CD4-positive, alpha-beta memory T cell (primary cell): Measurements from ENCODE around the gene ZMIZ2. TPM values are rescaled to one million over a fixed set of nuclear protein-coding genes. Genes with fewer than 3 reads are reported as not detected.
"Not testable (repeated sequence)": the region's sequence is repeated elsewhere in the genome, so short reads cannot be mapped to it uniquely, and the experiment has no call there.

Experiments used
- CTCF ChIA-PET: fragments of 350-600 bp; sonication (Branson Sonifier 250); formaldehyde crosslinking; loops from one replicate; lab custom pipeline; 2021; ENCODE audit warnings: inconsistent platforms; ENCODE audit not compliant: partially characterized antibody; lab: Charles Lee
- POLR2A ChIA-PET: fragments of 350-600 bp; sonication (Branson Sonifier 250); formaldehyde crosslinking; loops from one replicate; lab custom pipeline; 2021; ENCODE audit not compliant: partially characterized antibody; lab: Charles Lee
- DNase-seq, 5 donors: peaks; one replicate each; pipeline versions ENCODE4 v3.0.0 to v3.0.0-alpha.2; 2020 to 2022; ENCODE audit warnings: mixed read lengths in 1 of 5
- H3K27ac ChIP-seq: one replicate; pipeline ENCODE4 v1.7.0; 2013; ENCODE audit warnings: low read depth, low read length
- H3K27me3 ChIP-seq: 2 replicates; pipeline ENCODE4 v1.7.0; 2013; ENCODE audit warnings: mild to moderate bottlenecking, low read length, moderate library complexity; ENCODE audit not compliant: insufficient read depth
- H3K36me3 ChIP-seq: 2 replicates; pipeline ENCODE4 v1.7.0; 2013; ENCODE audit warnings: mild to moderate bottlenecking, low read length, moderate library complexity; ENCODE audit not compliant: insufficient read depth
- H3K4me1 ChIP-seq: 2 replicates; pipeline ENCODE4 v1.7.0; 2013; ENCODE audit warnings: mild to moderate bottlenecking, low read length, moderate library complexity; ENCODE audit not compliant: insufficient read depth
- H3K4me3 ChIP-seq, 2 donors: one replicate each; pipeline ENCODE4 v1.7.0; 2013; ENCODE audit warnings: low read length in 2 of 2, mild to moderate bottlenecking in 1 of 2
- H3K9me3 ChIP-seq, 2 donors: one replicate each; pipeline ENCODE4 v1.7.0; 2013; ENCODE audit warnings: low read length in 2 of 2, control low read depth in 1 of 2; ENCODE audit not compliant: control insufficient read depth in 1 of 2
- H3K27ac Mint-ChIP-seq, 7 donors: one replicate each; pipeline ENCODE4 v1.8.0; 2020 to 2021; ENCODE audit warnings: mixed read lengths in 7 of 7, mild to moderate bottlenecking in 6 of 7, inconsistent platforms in 3 of 7, moderate library complexity in 3 of 7
- H3K27me3 Mint-ChIP-seq, 2 donors: one replicate each; pipeline ENCODE4 v1.8.0; 2020 to 2021; ENCODE audit warnings: mixed read lengths in 2 of 2
- H3K36me3 Mint-ChIP-seq, 2 donors: one replicate each; pipeline ENCODE4 v1.8.0; 2020 to 2021; ENCODE audit warnings: mixed read lengths in 2 of 2, inconsistent platforms in 1 of 2, mild to moderate bottlenecking in 1 of 2
- H3K4me1 Mint-ChIP-seq, 4 donors: one replicate each; pipeline ENCODE4 v1.8.0; 2020 to 2021; ENCODE audit warnings: mixed read lengths in 4 of 4, mild to moderate bottlenecking in 1 of 4
- H3K4me3 Mint-ChIP-seq, 8 donors: one replicate each; pipeline ENCODE4 v1.8.0; 2020 to 2021; ENCODE audit warnings: mixed read lengths in 8 of 8, mild to moderate bottlenecking in 7 of 8, moderate library complexity in 6 of 8, inconsistent platforms in 3 of 8
- H3K9me3 Mint-ChIP-seq, 8 donors: one replicate each; pipeline ENCODE4 v1.8.0; 2020 to 2021; ENCODE audit warnings: mixed read lengths in 8 of 8, mild to moderate bottlenecking in 5 of 8, inconsistent platforms in 3 of 8, moderate library complexity in 1 of 8
- intact Hi-C: fragments of 100-400 bp; cut with micrococcal nuclease; formaldehyde crosslinking; loops from one replicate; pipeline ENCODE4 v1.15.1; 2023
- polyA plus RNA-seq, 2 donors: library from polyadenylated mRNA; unstranded; fragments of 300-500 nt; fragmentation: Illumina TruSeq; gene quantifications; one replicate each; pipeline ENCODE4 v1.2.3, GENCODE V29; 2021
- total RNA-seq, 2 experiments: library from RNA; stranded (reverse); gene quantifications; one replicate each; pipeline ENCODE4 v1.2.3, GENCODE V29; 2021

The ZMIZ2 gene
- total and polyA plus RNA-seq, 4 experiments from 2014 or later: 1.1 to 170 (median 90.3) TPM

DNA sequence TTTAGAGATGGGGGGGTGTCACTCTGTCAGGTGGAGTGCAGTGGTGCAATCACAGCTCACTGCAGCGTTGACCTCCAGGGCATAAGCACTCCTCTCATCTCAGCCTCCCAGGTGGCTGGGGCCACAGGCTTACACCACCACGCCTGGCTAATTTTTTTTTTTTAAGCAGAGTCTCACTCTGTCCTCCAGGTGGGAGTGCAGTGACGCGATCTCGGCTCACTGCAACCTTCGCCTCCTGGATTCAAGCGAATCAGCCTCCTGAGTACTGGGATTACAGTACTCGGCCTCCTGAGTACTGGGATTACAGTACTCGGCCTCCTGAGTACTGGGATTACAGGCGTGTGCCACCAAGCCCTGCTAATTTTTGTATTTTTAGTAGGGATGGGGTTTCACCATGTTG is 24.2 kb downstream of the ZMIZ2 start:
- intact Hi-C loops: no loop called here
- Histone ChIP-seq H3K9me3 (no peaks in the 10 kb centered on the region), H3K27ac (no peak overlapping the region), H3K27me3 (no peaks in the 10 kb centered on the region), H3K4me3 (no peak overlapping the region), H3K36me3 (no peaks in the 10 kb centered on the region), H3K4me1 (peaks cover 37% of the 10 kb centered on the region)
- peaks cover 17 to 45% (median 34%) of the 10 kb centered on the region in 4 donors for H3K4me1 Mint-ChIP-seq
- peaks cover 5 to 11% of the 10 kb centered on the region in 2 donors for H3K36me3 Mint-ChIP-seq
- POLR2A ChIA-PET: interaction anchor here (0.6 to 1.6 kb wide), 4 partner anchors 22 to 322 kb away, joined by 3 to 4 read pairs (median 3); no protein-coding TSS in a partner anchor
- no peak for DNase-seq
- no peaks in the 10 kb centered on the region for H3K27me3 Mint-ChIP-seq
- H3K4me3 Mint-ChIP-seq: no peak overlapping the region
- CTCF ChIA-PET: interaction anchor here (1.9 kb wide), 1 partner anchor 25 kb away, joined by 4 read pairs; no protein-coding TSS in a partner anchor
- no peaks in the 10 kb centered on the region for H3K9me3 Mint-ChIP-seq
- H3K27ac Mint-ChIP-seq: no peak overlapping the region

DNA sequence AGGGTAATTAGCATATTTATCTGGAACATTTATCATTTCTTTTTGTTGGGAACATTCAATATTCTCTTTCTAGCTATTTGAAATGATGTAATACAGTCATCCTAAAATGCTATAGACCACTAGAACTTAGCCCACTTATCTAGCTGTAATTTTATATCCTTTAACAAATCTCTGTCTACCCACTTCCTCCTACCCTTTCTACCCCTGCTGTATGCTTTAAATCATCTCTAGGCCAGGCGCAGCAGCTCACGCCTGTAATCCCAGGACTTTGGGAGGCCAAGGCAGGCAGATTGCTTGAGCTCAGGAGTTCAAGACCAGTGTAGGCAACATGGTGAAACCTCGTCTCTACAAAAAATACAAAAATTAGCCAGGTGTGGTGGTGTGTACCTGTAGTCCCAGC is 25.8 kb downstream of the ZMIZ2 start:
- H3K9me3 Mint-ChIP-seq, H3K36me3 ChIP-seq, DNase-seq, H3K36me3 Mint-ChIP-seq, H3K4me3 ChIP-seq, H3K27ac ChIP-seq, intact Hi-C loops, H3K4me3 Mint-ChIP-seq, H3K27me3 Mint-ChIP-seq, H3K9me3 ChIP-seq, H3K27me3 ChIP-seq: not testable (repeated sequence)
- ChIA-PET POLR2A (interaction anchor here (1.1 kb wide), 1 partner anchor 74 kb away, joined by 4 read pairs; the partner anchor contains the start of gene H2AZ2), CTCF (interaction anchor here (0.8 to 1.1 kb wide), 2 partner anchors 9 to 209 kb away, joined by 3 read pairs; no protein-coding TSS in a partner anchor)
- Mint-ChIP-seq H3K27ac (peak overlapping the region in 2 of 7 donors; percentile 36 to 48), H3K4me1 (peaks cover 14 to 29% (median 22%) of the 10 kb centered on the region in 4 donors)
- H3K4me1 ChIP-seq: peaks cover 21% of the 10 kb centered on the region

DNA sequence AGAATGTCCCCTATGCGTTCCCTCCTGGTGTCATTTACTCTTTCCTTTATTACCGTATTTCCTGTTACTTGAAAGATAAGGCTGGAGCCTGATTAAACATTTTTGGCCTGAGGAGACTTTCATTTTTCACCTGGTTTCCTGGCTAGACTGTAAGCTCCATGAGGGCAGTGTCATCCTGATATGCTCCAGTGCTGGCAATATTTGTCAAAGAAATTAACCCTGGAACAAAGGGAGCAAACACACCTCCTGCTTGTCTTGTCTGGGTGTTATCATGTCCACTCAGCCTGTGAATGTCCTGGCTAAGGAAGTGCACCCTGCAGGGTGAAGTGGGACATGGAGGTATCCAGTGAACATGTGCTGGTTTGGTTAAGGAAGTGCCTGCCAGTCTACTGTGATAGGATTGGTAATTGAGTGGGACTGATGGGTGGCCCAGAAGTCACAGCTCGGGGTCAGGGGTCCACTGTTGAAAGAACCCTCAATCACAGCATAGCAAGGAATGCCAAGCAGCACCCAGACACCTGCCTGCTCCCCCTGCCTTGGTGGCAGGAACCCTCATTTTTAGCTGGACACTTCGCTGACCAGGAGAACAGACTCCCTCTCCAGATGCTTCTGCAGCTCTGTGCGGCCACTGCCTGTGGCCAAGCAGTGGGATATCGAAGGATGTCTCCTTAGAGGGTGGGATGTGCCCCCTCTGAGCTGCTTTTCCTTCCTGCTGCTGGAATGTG is 26.9 kb downstream of the ZMIZ2 start:
- Mint-ChIP-seq H3K4me1 (peaks cover 5 to 18% (median 12%) of the 10 kb centered on the region in 4 donors), H3K4me3 (no peak overlapping the region), H3K9me3 (no peaks in the 10 kb centered on the region), H3K36me3 (no peaks in the 10 kb centered on the region), H3K27me3 (no peaks in the 10 kb centered on the region), H3K27ac (peak overlapping the region in 3 of 7 donors; percentile 53 to 64 (median 61))
- Histone ChIP-seq H3K27ac (no peak overlapping the region), H3K27me3 (no peaks in the 10 kb centered on the region), H3K9me3 (no peaks in the 10 kb centered on the region), H3K36me3 (no peaks in the 10 kb centered on the region), H3K4me3 (no peak overlapping the region), H3K4me1 (peaks cover 10% of the 10 kb centered on the region)
- CTCF ChIA-PET: interaction anchor here (1.0 kb wide), 1 partner anchor 25 kb away, joined by 3 read pairs; no protein-coding TSS in a partner anchor
- POLR2A ChIA-PET: no interaction called here
- intact Hi-C loops: no loop called here
- no peak for DNase-seq

DNA sequence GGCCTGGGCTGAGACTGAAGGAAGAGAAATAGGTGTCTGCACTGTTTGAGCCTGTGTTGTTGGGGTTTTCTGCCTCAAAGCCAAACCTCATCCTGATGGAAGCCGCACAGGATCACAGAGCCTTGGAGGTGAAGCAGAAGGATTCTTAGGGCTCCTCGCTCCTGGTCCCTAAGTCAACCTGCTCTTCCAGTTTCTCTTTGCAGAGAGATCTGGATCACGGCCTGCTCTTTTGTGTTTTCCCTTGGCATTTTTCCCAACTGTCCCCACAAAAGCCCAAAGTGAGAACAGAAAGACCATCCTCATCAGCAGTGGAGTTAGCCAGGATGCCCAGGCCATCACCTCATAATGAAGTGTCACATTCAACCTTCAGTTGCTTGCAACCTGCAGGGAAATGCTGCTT is 27.6 kb downstream of the ZMIZ2 start:
- no peaks in the 10 kb centered on the region for H3K36me3 ChIP-seq
- H3K9me3 Mint-ChIP-seq: no peaks in the 10 kb centered on the region
- peaks cover 2 to 11% (median 7%) of the 10 kb centered on the region in 4 donors for H3K4me1 Mint-ChIP-seq
- no peak overlapping the region for H3K4me3 ChIP-seq
- peaks cover 3% of the 10 kb centered on the region for H3K4me1 ChIP-seq
- ChIA-PET CTCF (interaction anchor here (1.0 kb wide), 1 partner anchor 24 kb away, joined by 3 read pairs; no protein-coding TSS in a partner anchor), POLR2A (no interaction called here)
- H3K36me3 Mint-ChIP-seq: no peaks in the 10 kb centered on the region
- no peak for DNase-seq
- intact Hi-C loops: no loop called here
- H3K27me3 ChIP-seq: no peaks in the 10 kb centered on the region
- peak overlapping the region in 1 of 7 donors; percentile 36 for H3K27ac Mint-ChIP-seq
- no peak overlapping the region for H3K4me3 Mint-ChIP-seq
- H3K27ac ChIP-seq: no peak overlapping the region
- no peaks in the 10 kb centered on the region for H3K27me3 Mint-ChIP-seq
- no peaks in the 10 kb centered on the region for H3K9me3 ChIP-seq

DNA sequence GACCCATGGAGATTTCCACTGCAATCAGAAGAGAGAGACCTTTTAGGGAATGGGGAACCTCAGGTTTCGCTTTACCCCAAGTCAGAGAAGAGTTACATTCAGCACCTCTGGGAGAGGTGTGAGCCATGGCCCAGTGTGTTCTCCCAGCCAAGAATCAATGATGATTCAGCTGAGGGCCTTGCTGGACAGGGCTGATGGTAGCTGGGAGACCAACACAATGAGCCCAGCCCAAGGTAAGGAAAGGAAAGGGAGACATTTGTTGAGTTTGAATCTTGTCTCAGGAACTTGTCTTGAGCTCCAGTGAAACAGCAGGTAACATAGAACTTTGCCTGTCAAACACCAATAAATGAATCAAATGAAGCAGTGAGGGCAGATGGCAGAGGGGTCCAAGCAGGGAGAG is 33.8 kb downstream of the ZMIZ2 start:
- Mint-ChIP-seq H3K36me3 (peaks cover 0 to 12% of the 10 kb centered on the region in 2 donors), H3K4me1 (no peaks in the 10 kb centered on the region), H3K27me3 (no peaks in the 10 kb centered on the region), H3K9me3 (peaks cover 3 to 16% (median 12%) of the 10 kb centered on the region in 8 donors), H3K27ac (no peak overlapping the region), H3K4me3 (no peak overlapping the region)
- no peaks in the 10 kb centered on the region for H3K36me3 ChIP-seq
- CTCF ChIA-PET: interaction anchor here (1.3 kb wide), 1 partner anchor 8 kb away, joined by 3 read pairs; no protein-coding TSS in a partner anchor
- no peak overlapping the region for H3K27ac ChIP-seq
- H3K4me3 ChIP-seq: no peak overlapping the region
- POLR2A ChIA-PET: no interaction called here
- intact Hi-C loops: no loop called here
- H3K9me3 ChIP-seq: no peaks in the 10 kb centered on the region
- peaks cover 5% of the 10 kb centered on the region for H3K4me1 ChIP-seq
- no peak for DNase-seq
- H3K27me3 ChIP-seq: no peaks in the 10 kb centered on the region

DNA sequence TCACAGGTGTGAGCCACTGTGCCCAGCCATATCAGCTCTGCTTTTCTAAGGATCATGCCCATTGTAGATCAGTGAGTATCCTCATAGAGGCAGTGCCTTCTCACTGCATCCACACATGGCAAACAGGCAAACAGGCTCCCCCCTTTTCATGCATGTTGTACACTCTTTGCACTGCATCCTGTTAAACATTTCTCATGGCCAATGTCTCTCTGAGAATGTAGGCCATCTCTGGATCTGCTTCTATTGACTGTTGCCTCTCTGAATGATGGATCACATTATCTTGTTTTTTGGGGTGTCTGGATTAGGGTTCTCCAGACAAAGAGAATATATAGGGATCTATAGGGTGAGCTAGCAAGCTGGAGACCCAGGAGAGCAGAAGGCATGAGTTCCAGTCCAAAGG is 34.8 kb downstream of the ZMIZ2 start:
- no peak overlapping the region for H3K4me3 ChIP-seq
- Mint-ChIP-seq H3K27ac (peak overlapping the region in 1 of 7 donors; percentile 41), H3K4me1 (no peaks in the 10 kb centered on the region), H3K9me3 (peaks cover 3 to 16% (median 12%) of the 10 kb centered on the region in 8 donors), H3K36me3 (peaks cover 0 to 12% of the 10 kb centered on the region in 2 donors), H3K4me3 (no peak overlapping the region), H3K27me3 (no peaks in the 10 kb centered on the region)
- ChIA-PET CTCF (interaction anchor here (1.0 to 1.3 kb wide), 2 partner anchors 7 to 9 kb away, joined by 3 read pairs; no protein-coding TSS in a partner anchor), POLR2A (no interaction called here)
- no peaks in the 10 kb centered on the region for H3K27me3 ChIP-seq
- no peak for DNase-seq
- no peak overlapping the region for H3K27ac ChIP-seq
- intact Hi-C loops: no loop called here
- H3K4me1 ChIP-seq: peaks cover 5% of the 10 kb centered on the region
- no peaks in the 10 kb centered on the region for H3K36me3 ChIP-seq
- no peaks in the 10 kb centered on the region for H3K9me3 ChIP-seq

DNA sequence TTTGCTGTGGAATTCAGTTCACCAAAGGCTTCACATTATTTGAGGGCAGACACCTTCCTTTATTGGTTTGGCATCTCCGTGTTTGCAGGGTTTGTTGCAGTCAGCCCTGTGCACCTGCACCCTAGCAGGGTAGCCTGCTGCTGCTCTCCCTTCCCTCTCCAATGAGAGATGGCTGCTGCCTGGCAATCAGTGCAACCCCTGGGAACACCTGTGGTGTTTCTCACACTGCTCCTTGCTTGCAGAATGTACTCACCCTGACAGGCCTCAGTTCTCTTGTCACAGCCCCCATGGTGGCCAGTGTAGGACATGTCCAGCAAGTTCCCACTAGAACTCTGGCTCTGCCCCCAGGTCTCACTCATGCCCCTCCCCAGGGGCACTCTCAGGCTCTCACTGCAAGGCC is 35.7 kb downstream of the ZMIZ2 start:
- intact Hi-C loops: no loop called here
- Histone ChIP-seq H3K9me3 (no peaks in the 10 kb centered on the region), H3K4me3 (no peak overlapping the region), H3K36me3 (no peaks in the 10 kb centered on the region), H3K27me3 (no peaks in the 10 kb centered on the region), H3K27ac (no peak overlapping the region), H3K4me1 (peaks cover 5% of the 10 kb centered on the region)
- peak overlapping the region in 1 of 7 donors; percentile 30 for H3K27ac Mint-ChIP-seq
- peaks cover 3 to 16% (median 12%) of the 10 kb centered on the region in 8 donors for H3K9me3 Mint-ChIP-seq
- no peak overlapping the region for H3K4me3 Mint-ChIP-seq
- POLR2A ChIA-PET: no interaction called here
- no peak for DNase-seq
- H3K4me1 Mint-ChIP-seq: no peaks in the 10 kb centered on the region
- H3K36me3 Mint-ChIP-seq: peaks cover 0 to 12% of the 10 kb centered on the region in 2 donors
- CTCF ChIA-PET: interaction anchor here (0.8 kb wide), 1 partner anchor 235 kb away, joined by 3 read pairs; no protein-coding TSS in a partner anchor
- no peaks in the 10 kb centered on the region for H3K27me3 Mint-ChIP-seq
